Activated CD8-positive, alpha-beta memory T cell treated with anti-CD3 and anti-CD28 coated beads, Interleukin-2, amount 50 U/mL, for 48 hours (primary cell): ENCODE measurements around the gene MZF1.

Source experiments
- DNase-seq: peaks from one replicate; pipeline ENCODE4 v3.0.0-alpha.2; 2020

MZF1 gene

DNA sequence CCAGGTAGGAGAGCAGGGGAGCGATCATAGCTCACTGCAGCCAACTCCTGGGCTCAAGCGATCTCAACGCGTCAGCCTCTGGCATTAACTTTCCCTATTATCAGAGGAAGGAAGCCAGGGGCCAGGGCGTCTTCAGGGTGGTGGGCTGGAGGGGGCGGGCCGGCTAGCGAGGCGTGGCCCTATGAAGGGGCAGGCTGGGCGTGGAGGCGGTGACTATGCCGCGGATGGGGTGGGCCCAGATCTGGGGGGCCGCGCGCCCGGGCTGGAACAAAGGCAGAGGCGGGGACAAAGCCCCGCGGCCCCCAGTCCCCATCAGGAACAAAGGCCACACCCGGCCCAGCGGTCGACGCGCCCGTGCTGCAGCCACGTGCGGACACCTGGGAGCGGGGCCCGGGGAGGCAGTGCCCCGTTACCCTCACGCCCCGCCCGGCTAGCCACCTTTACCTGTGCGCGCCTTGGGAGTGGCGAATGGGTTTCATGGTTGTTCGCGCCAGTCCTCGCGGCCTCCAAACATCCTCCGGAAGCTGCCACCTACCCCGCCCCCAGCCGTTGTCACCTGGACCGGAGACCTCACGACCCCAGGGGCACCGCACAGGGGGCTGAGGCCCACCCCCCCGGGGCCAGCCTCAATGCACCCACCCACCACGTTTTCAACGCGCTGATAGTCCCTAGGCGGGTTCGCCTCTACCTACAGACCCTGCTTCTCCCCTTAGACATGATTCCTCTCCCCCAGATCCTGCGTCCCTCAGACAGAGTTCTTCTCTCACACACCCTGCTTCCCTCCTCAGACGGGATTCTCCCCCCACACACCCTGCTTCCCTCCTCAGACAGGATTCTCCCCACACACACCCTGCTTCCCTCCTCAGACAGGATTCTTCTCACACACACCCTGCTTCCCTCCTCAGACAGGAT lies 34.6 kb downstream of the MZF1 start:
- peak; percentile 73 for DNase-seq

DNA sequence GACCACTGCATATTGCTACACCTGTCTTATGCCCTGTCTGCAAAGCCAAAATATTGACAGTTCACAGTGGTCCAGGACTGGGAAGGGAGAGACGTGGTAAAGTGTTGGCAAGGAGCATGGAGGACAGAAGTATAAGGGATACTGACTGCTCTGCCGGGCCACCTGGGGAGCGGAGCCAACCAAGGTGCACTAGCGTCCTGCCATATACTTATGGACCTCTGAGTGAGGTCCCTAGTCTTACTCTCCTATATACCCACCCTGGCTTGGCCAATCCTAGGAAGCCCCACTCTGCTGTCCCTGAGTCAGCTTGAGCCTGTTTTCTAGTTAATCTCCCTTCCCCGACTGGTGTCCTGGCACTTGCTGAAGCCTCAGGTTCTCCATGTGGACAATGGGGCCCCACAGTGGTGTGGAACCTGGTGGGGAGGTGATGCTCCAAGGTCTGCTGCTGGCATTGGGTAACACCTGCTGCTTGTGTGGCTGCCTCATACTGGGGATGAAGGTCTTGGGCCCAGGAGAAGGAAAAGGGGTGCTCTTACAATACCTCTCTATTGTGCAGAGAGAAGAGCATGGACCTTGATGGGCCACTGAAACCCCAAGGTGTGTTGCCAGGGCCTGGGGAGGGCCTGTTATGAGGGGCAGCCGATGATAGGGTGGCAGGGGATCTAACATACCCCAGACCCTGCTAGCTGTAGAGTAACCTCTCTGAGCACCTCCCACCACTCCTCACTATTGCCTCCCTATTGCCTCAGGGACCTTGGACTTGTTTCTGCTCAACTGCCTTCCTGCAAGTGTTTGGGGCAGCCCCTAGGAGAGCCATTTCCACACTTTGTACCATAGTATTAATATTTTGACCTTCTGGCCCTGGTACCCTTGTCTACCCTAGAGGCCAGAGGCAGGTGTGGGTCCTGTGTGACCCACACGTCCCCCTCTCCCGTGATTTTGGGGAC lies 36.0 kb downstream of the MZF1 start:
- no peak for DNase-seq

DNA sequence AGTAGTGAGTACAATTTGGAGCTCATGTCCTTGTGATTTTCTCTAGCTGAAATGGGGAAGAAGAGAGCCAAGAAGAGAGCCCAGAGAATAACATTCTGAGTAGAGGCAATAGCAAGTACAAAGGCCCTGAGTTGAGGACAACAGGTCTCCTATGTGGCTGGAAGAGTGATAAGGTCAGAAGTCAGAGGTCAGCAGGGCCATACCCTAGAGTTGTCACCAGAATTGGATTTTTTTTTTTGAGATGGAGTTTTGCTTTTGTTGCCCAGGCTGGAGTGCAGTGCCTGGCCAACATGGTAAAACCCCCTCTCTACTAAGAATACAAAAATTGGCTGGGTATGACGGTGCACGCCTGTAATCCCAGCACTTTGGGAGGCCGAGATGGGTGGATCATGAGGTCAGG lies 37.3 kb downstream of the MZF1 start:
- no peak for DNase-seq

DNA sequence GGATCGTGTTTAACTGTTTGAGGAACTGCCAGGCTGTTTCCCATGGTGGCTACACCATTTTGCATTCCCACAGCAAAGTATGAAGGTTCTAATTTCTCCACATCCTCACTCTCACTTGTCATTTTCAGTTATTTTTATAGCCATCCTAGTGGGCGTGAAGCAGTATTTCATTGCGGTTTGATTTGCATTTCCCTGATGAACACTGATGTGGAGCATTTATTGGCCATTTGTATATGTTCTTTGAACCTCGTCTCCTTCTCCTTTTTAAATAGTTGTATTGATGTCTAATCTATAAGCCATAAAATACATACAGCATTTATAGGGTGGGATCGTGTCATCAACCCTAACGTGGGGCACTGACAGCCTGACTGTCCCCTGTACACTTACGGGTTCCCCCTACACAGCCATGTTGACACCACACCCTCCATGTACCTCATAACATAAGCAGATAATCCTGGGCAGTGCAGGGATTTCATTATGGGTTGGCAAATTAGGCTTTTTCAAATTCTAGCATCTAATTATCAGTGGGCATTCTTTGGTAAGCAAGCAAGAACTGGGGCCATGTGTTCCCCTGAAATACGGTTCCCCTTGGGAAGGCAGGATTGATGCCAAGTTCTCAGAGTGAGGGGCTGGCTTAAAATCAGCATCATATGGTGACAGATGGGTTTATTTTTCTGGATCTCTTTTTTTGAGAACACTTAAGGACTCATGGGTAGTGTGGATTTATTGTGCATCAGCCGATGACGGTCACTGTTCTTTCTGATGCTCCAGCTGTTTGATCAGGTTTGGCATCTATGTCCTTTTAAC lies 41.9 kb downstream of the MZF1 start:
- DNase-seq, result no peak

DNA sequence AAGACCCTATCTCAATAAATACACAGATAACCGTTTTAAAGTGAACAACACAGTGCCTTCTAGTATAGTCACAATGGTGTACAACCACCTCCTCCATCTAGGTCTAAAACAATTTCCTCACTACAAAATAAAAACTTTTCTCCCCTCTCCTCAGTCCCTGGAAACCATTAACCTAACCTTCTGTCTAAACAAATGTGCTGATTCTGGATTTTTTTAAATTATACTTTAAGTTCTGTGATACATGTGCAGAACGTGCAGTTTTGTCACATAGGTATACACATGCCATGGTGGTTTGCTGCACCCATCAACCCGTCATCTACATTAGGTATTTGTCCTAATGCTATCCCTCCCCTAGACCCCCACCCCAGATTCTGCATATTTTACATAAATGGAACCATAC lies 43.7 kb downstream of the MZF1 start:
- DNase-seq, result no peak

DNA sequence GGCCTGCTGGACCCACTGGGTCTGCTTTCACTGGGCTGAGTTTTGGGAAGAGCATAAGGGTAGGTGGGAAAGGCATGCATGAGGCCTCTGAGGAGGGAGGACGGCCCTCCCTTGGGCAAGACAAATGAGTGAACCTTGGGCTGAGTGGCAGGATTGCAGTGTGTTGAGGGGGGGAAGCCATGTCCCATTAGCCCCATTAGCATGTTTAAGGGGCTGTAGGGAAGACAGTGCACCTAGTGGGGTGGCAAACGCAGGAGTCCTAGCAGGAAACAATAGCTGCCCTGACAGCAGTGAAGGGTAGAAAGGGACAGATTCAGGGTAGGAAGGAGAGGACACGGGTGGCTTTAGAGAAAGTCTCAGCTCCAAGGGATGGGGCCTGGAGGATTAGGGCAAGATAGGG lies 50.4 kb downstream of the MZF1 start:
- DNase-seq, result no peak

DNA sequence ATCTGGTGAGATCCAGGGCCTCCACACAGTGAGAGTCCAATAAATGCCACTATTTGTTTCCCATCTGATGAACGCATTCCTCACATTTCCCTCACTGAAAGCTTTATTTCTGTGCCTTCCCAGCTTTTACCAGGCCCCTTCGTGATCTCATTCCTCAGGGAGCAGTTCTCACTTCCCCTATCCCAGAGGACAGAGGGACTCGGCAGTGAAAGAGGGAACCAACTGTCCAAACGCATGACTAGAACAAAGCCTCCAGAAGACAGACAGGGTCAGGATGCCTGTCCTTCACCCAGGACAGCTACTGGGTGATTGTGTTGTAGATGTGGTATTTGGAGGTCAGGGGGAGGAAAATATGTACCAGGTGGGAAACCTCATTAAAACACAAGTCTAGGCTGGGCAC lies 51.5 kb downstream of the MZF1 start:
- no peak for DNase-seq

DNA sequence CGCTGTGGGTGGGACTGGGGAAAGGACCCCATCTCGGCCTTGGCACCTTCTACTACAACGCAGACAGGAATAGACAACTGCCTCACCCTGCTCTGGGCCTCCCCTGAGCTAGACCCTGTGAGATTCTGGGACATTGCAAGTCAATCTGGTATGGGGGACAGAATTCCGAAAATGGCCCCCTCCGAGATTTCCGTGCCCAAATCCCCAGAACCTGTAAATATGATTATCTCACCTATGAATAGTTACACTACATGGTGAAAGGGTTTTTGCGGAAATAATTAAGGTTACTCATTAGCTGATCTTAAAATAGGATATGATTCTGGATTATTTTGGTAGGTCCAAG lies 52.9 kb downstream of the MZF1 start:
- no peak for DNase-seq

DNA sequence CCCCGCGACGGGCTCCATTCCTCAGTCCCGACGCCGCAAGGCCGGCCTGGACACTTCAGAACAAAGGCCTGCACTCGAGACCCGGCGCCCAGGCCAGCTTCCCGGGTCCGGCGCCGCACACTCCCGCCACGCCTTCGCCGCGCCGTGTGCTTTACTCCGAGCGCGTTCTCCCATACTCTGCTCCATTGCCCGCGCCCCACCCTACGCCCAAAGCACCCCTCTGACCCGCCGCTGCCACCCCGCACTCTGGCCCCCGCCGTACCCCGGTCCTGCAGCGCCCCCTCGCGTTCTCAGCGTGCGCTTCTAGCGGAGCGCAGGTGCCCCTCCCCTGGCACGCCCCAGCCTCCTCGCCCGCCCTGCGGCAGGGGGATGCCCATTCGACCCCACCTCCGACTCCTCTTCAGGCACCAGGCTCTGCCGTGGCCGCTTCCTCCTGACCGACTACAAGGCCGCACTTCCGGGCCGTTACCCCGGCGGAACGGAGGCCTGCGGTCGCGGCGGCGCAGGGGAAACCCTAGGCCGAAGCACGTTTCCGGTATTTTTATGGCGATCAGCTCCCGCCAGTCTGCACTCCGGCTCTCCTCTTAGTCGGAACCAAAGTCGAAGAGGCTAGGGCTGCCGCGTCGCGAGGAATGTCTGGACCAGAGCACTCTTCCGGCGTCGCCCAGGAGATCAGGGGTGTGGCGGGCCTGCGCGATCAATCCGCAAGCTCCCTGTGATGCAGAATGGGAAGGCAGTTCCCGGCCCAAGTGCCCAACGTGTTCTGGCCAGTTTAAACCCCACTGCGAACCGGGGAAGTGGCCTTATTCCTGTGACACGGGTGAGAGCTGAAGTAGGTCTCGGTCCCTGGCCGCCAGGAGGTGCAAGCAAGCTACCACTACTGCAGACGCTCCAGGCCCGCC lies 53.5 kb downstream of the MZF1 start, which contains the start of gene ZBTB45:
Gene ZBTB45 (minus strand): TSS at position 456 of the 902 bp plus-strand sequence. CDS start 2,137 bp downstream, outside the sequence.
- peak; percentile 99 for DNase-seq

DNA sequence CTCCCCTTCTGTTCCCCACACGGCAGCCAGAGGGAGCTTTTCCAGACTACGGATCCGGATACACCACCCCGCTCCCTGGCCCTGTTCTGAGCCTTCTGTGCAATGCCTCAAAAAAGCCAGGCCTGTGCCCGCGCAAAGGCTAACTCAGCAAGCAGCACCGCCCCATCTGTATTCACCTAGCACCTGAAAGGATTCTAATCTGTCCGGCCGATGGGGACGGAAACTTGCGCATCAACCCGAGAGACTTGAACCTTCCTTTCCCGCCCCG lies 54.1 kb downstream of the MZF1 start:
- peak; percentile 75 for DNase-seq

DNA sequence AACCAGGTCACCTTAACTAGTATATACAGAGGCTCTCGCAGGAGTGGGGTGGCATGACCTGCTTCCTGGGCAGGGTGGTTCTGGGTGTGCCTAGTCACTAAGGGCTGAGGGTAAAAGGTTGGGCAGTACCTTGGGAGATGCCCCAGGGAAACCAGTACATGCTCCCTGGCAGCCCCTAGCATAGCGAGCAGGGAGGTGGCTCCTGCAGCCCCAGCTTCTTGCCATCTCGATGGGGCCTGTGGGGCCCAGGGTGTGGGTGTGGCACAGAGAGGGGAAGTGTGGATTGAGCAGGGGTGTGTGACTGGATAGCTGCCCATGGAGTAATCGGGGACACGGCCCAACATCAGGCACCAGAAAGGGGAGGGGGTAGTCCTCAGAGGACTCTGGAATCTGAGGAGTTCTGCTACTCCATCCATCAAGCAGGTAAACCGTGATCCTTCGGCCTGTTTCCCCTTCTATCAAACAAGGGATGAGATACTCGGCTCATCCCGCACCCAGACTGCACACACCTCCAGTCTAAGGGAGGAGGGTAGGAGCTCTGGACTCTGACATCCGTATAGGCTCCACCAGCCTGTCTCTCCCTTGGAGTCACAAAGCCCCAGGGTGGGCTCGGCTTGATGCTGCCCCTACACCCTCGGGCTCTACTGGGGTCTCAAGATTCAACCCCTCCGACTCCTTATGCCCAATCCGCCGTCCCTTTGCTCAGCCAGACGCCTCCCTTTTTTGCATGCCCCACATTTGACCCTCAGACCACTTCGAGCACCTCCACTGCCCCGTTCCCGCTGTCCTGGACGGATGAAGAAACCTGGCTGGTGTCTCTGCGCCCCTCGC lies 54.7 kb downstream of the MZF1 start:
- DNase-seq, result peak; percentile 63

DNA sequence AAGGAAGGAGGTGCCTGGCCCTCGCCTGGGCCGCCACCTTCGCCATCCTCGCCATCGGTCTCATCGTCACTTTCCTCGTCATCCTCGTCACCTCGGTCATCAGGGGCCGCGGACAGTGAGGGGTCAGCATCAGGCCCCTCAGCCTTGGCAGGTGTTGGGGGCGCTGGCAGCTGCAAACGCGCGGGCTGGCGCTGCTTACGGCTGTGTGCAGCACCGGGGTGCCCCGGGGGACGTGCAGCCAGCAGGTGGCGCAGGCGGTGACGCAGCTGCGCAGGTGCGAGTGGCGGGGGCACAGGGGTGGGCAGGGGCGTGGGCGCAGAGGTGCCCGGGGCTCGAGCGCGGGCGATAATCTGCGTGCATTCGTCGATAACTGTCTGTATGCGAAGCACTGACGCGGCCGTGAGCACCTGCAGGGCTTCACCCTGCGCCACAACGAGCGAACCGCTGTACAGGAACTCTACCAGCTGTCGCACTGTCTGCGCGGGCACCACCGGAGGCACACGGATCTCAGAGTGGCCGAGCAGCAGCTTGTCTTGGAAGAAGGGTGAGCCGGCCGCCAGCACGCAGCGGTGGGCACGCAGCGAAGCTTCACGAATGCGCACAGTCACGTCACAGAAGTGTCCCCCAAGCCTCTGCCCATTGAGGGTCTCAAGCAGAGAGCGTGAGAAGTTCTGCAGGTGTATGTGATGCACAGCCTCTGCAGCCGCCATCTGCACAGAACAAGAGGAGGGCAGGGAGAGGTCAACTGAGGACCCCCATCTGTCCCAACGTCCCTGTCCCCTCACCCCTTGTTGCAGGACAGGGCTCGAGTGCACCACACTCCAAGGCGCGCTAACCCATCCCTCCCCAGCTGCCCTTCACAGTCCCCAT lies 55.9 kb downstream of the MZF1 start:
- DNase-seq, result no peak

DNA sequence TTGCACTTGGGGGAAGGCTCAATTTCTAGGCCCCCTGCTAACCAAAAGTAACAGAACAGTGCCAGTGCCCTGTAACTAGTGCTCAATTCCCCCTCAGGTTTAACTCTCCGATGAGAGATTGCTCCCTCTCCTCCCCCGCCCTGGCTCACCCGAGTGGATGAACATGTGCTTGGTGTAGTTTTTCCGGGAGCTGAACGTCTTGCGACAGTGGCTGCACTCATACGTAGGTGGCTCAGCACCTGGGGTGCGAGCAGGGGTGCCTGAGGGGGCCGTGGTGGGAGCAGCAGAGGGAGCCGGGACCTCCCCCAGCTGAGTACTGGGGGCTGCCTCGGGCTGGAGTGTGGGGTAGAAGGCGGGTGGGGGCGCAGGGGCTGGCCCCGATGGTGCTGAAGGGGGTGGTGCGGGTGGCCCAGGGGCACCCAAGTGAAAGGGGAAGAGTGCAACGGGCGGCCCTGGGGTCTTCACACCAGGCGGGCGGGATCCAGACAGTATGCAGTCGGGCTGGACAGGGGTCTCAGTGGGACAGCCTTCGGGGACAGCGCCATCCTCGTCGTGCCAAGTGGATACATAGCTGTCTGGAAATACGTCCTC lies 56.8 kb downstream of the MZF1 start:
- DNase-seq, result no peak

DNA sequence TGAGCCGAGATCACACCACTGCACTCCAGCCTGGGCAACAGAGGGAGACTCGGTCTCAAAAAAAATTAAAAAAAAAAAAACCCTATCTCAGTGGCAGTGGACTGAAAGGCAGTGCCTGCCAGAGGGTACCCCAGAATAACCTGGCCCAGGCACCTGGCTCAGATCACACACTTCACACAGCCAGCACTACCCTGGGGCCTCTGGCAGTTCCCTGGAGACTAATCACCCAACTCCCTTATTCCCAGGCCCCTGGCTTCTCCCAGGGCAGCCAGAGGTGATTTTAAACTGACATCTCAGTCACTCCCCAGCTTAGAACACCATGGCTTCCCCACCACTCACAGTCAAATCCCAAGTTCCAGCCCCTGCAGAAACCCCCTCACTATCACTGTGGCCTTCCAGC lies 57.9 kb downstream of the MZF1 start:
- no peak for DNase-seq

DNA sequence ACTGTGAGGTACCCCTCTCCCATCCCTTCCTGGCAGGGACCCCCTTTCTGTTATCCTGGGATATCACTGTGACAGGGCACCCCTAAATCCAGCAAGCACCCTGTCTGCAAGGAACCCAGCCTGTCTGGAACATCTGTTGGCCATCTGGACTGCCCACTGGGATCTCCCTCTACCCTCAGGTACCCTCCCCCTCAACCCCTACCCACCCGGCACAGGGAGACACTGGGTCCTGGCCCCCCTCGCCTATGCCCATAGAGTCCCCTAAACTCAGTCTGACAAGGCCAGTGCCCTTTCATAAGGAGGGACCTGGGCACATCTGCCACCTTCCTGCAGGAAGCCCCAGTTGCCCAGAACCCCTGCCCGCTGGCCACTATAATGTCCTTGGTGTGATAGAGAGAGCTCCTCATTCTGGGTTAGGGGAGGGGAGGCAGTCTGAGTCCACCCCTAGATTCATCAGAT lies 58.5 kb downstream of the MZF1 start:
- peak; percentile 61 for DNase-seq

DNA sequence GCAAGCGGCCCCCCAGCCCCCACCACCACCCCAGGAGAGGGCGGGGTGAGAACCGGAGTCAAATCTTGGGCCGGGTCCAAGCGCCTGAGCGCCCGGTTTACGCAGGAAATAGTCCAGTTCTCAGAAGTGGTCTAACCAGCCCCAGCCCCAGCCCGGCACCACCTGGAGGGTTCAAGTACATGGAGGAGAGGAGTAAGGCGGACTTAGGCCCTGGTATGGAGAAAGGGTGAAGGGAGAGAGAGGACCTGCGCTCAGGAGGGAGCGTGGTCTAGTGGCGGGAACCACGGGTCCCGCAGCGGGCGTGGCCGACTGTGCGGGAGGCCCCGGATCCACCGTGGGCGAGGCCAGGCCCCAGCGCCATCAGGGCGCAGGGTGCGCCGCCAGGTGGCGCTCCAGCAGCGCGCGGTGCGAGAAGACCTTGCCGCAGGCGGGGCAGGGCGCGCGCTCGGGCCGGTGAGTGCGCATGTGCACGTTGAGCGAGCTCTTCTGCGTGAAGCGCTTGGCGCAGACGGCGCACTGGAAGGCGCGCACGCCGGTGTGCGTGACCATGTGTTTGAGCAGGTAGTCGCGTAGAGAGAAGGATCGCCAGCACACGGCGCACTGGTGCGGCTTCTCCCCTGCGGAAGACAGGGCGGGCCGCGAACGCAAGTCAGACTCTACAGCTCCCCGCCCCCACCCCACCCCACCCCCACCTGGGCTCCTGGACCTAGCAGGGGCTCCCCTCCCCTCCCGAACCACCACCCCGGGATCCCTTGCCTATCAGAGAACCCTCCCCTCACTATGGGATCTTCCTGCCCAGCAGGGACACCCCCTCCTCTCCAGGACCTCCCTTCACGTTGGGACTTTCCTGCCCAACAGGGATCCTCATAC lies 59.2 kb downstream of the MZF1 start:
- DNase-seq, result peak; percentile 99

DNA sequence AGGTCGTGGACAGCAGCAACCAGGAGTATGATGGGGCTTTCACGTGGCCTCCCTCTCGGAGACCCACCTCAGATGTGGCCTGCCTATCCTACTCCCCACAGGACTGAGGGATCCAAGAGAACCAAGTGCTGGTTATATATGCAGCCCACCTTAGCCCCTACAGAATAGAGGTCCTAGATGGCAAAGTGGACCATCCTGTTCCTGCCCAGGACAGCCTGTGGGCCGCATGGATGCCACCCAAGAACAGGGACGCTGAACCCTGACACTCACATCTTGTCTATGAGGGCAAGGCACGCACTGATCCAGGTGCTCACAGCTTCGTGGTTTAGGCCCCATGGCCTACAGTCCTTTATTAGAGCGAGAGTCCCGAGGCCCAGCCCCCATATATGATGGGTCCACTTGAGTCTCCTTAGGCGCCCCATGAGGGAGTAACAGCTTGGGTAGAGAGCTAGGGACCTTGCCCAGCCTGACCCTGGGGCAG lies 59.9 kb downstream of the MZF1 start:
- no peak for DNase-seq
